Measurements from ENCODE around the gene ZBTB20.
"Not testable (repeated sequence)": the region's sequence is repeated elsewhere in the genome, so short reads cannot be mapped to it uniquely, and the experiment has no call there.

The ZBTB20 gene

GRCh38 chr3:114827495-114827894 lies 319.6 kb downstream of the ZBTB20 start:
- Histone ChIP-seq H3K36me3 (ENCODE audit: control insufficient read depth in 4 of 4, insufficient read depth in 4 of 4, low read length in 3 of 4) (no peaks in the 10 kb centered on the region), H3K4me3 (ENCODE audit: control insufficient read depth in 1 of 7, extremely low read depth in 1 of 7, insufficient read depth in 4 of 7, low read depth in 2 of 7, low read length in 6 of 7) (no peak overlapping the region), H3K9me3 (ENCODE audit: control extremely low read depth in 1 of 5, control insufficient read depth in 4 of 5, insufficient read depth in 2 of 5, low read depth in 1 of 5, low read length in 4 of 5) (no peaks in the 10 kb centered on the region), H3K4me1 (ENCODE audit: control extremely low read depth in 1 of 4, control insufficient read depth in 4 of 4, insufficient read depth in 4 of 4, low read length in 3 of 4) (peaks cover 0 to 6% (median 0%) of the 10 kb centered on the region in 4 experiments), H3K27ac (ENCODE audit: insufficient read depth in 1 of 2, low read depth in 1 of 2, low read length in 2 of 2, poor library complexity in 1 of 2, severe bottlenecking in 2 of 2) (no peak overlapping the region), H3K27me3 (replicated peaks in 2 of 5; ENCODE audit: control insufficient read depth in 4 of 5, insufficient read depth in 5 of 5, low read length in 4 of 5) (no peaks in the 10 kb centered on the region)
- 100% methylated on average over 1 of the region's 1 CpG for WGBS (ENCODE audit: insufficient coverage)
- ChIA-PET CTCF (interaction anchor here (0.7 to 2.2 kb wide), 19 partner anchors 13 to 964 kb away, joined by 3 to 15 read pairs (median 4); no protein-coding TSS in a partner anchor), POLR2A (interaction anchor here (0.6 kb wide), 1 partner anchor 272 kb away, joined by 3 read pairs; no protein-coding TSS in a partner anchor)
- peak; percentile 86 to 89 (median 88) for DNase-seq

GRCh38 chr3:114824014-114824413 lies 323.1 kb downstream of the ZBTB20 start:
- Histone ChIP-seq H3K9me3 (ENCODE audit: control extremely low read depth in 1 of 5, control insufficient read depth in 4 of 5, insufficient read depth in 2 of 5, low read depth in 1 of 5, low read length in 4 of 5) (no peaks in the 10 kb centered on the region), H3K27ac (ENCODE audit: insufficient read depth in 1 of 2, low read depth in 1 of 2, low read length in 2 of 2, poor library complexity in 1 of 2, severe bottlenecking in 2 of 2) (no peak overlapping the region), H3K4me1 (ENCODE audit: control extremely low read depth in 1 of 4, control insufficient read depth in 4 of 4, insufficient read depth in 4 of 4, low read length in 3 of 4) (peaks cover 0 to 6% (median 0%) of the 10 kb centered on the region in 4 experiments), H3K36me3 (ENCODE audit: control insufficient read depth in 4 of 4, insufficient read depth in 4 of 4, low read length in 3 of 4) (peaks cover 0 to 4% (median 1%) of the 10 kb centered on the region in 4 experiments), H3K4me3 (ENCODE audit: control insufficient read depth in 1 of 7, extremely low read depth in 1 of 7, insufficient read depth in 4 of 7, low read depth in 2 of 7, low read length in 6 of 7) (no peak overlapping the region), H3K27me3 (replicated peaks in 2 of 5; ENCODE audit: control insufficient read depth in 4 of 5, insufficient read depth in 5 of 5, low read length in 4 of 5) (no peaks in the 10 kb centered on the region)
- no peak for DNase-seq
- CTCF ChIA-PET, result interaction anchor here (0.5 to 2.3 kb wide), 10 partner anchors 11 to 995 kb away, joined by 3 to 9 read pairs (median 3); no protein-coding TSS in a partner anchor
- POLR2A ChIA-PET, result no interaction called here
- no CpG with 5 or more reads among the region's 1 CpG for WGBS (ENCODE audit: insufficient coverage)

DNA sequence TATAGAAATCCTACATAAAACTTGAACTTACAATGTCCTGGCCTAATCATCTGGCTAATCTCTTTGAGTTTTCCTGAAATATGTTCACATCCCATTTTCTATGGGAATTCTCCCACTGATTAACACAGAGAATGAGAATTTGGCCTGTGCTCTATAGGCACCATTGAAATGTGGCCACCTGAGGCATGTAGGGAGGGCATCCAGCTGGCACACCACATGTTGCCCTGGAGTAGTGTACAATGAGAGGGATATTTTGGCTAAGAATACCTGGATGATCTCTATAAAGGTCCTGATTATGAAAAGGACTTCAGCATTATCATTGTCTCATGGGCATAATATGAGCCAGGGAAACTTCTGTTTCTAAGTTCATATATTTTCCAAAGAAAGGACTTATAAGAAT lies 324.0 kb downstream of the ZBTB20 start:
- no peaks in the 10 kb centered on the region for H3K27me3 ChIP-seq (replicated peaks in 2 of 5; ENCODE audit: control insufficient read depth in 4 of 5, insufficient read depth in 5 of 5, low read length in 4 of 5)
- no peak overlapping the region for H3K27ac ChIP-seq (ENCODE audit: insufficient read depth in 1 of 2, low read depth in 1 of 2, low read length in 2 of 2, poor library complexity in 1 of 2, severe bottlenecking in 2 of 2)
- no peaks in the 10 kb centered on the region for H3K9me3 ChIP-seq (ENCODE audit: control extremely low read depth in 1 of 5, control insufficient read depth in 4 of 5, insufficient read depth in 2 of 5, low read depth in 1 of 5, low read length in 4 of 5)
- POLR2A ChIA-PET, result no interaction called here
- DNase-seq, result no peak
- CTCF ChIA-PET, result interaction anchor here (1.3 kb wide), 1 partner anchor 344 kb away, joined by 4 read pairs; no protein-coding TSS in a partner anchor
- H3K4me3 ChIP-seq (ENCODE audit: control insufficient read depth in 1 of 7, extremely low read depth in 1 of 7, insufficient read depth in 4 of 7, low read depth in 2 of 7, low read length in 6 of 7), result no peak overlapping the region
- H3K4me1 ChIP-seq (ENCODE audit: control extremely low read depth in 1 of 4, control insufficient read depth in 4 of 4, insufficient read depth in 4 of 4, low read length in 3 of 4), result no peaks in the 10 kb centered on the region
- H3K36me3 ChIP-seq (ENCODE audit: control insufficient read depth in 4 of 4, insufficient read depth in 4 of 4, low read length in 3 of 4), result peaks cover 0 to 4% (median 1%) of the 10 kb centered on the region in 4 experiments

DNA sequence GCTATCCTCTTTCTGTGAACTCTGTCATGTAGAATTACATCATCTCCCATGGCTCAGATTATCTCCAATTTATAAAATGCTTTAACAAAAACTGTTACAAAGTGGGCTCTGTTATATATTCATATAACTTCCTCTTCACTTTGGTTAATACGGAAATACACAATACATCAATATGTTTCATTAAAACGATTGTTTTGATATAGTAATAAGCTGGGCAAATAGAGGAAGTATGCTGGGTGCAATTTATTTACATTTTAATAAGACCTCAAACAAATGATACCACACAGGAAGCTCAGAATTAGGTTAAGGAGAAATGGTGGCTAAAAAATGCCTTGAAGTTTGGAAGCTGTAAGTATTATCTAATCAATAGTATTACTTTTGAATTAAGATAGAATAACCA lies 331.0 kb downstream of the ZBTB20 start:
- Histone ChIP-seq H3K4me3 (ENCODE audit: control insufficient read depth in 1 of 7, extremely low read depth in 1 of 7, insufficient read depth in 4 of 7, low read depth in 2 of 7, low read length in 6 of 7) (no peak overlapping the region), H3K27ac (ENCODE audit: insufficient read depth in 1 of 2, low read depth in 1 of 2, low read length in 2 of 2, poor library complexity in 1 of 2, severe bottlenecking in 2 of 2) (no peak overlapping the region), H3K27me3 (replicated peaks in 2 of 5; ENCODE audit: control insufficient read depth in 4 of 5, insufficient read depth in 5 of 5, low read length in 4 of 5) (no peaks in the 10 kb centered on the region), H3K4me1 (ENCODE audit: control extremely low read depth in 1 of 4, control insufficient read depth in 4 of 4, insufficient read depth in 4 of 4, low read length in 3 of 4) (peaks cover 0 to 10% (median 0%) of the 10 kb centered on the region in 4 experiments), H3K9me3 (ENCODE audit: control extremely low read depth in 1 of 5, control insufficient read depth in 4 of 5, insufficient read depth in 2 of 5, low read depth in 1 of 5, low read length in 4 of 5) (no peaks in the 10 kb centered on the region), H3K36me3 (ENCODE audit: control insufficient read depth in 4 of 4, insufficient read depth in 4 of 4, low read length in 3 of 4) (peaks cover 0 to 3% (median under 1%) of the 10 kb centered on the region in 4 experiments)
- WGBS (ENCODE audit: insufficient coverage), result no CpG with 5 or more reads among the region's 2 CpGs
- POLR2A ChIA-PET, result no interaction called here
- DNase-seq, result peak; percentile 3 to 55 (median 30)
- CTCF ChIA-PET, result interaction anchor here (1.1 to 1.2 kb wide), 2 partner anchors 10 to 39 kb away, joined by 3 to 4 read pairs; no protein-coding TSS in a partner anchor

GRCh38 chr3:114812541-114813238 lies 334.4 kb downstream of the ZBTB20 start:
- DNase-seq; POLR2A ChIA-PET; H3K27ac ChIP-seq (ENCODE audit: insufficient read depth in 1 of 2, low read depth in 1 of 2, low read length in 2 of 2, poor library complexity in 1 of 2, severe bottlenecking in 2 of 2); H3K4me1 ChIP-seq (ENCODE audit: control extremely low read depth in 1 of 4, control insufficient read depth in 4 of 4, insufficient read depth in 4 of 4, low read length in 3 of 4); H3K4me3 ChIP-seq (ENCODE audit: control insufficient read depth in 1 of 7, extremely low read depth in 1 of 7, insufficient read depth in 4 of 7, low read depth in 2 of 7, low read length in 6 of 7); H3K27me3 ChIP-seq (replicated peaks in 2 of 5; ENCODE audit: control insufficient read depth in 4 of 5, insufficient read depth in 5 of 5, low read length in 4 of 5): not testable (repeated sequence)
- 92% methylated on average over 20 of the region's 49 CpGs for WGBS (ENCODE audit: insufficient coverage)
- Histone ChIP-seq H3K36me3 (ENCODE audit: control insufficient read depth in 4 of 4, insufficient read depth in 4 of 4, low read length in 3 of 4) (peaks cover 0 to 14% (median 5%) of the 10 kb centered on the region in 4 experiments), H3K9me3 (ENCODE audit: control extremely low read depth in 1 of 5, control insufficient read depth in 4 of 5, insufficient read depth in 2 of 5, low read depth in 1 of 5, low read length in 4 of 5) (peaks cover 0 to 11% (median 0%) of the 10 kb centered on the region in 5 experiments)
- CTCF ChIA-PET, result interaction anchor here (0.6 kb wide), 1 partner anchor 308 kb away, joined by 3 read pairs; no protein-coding TSS in a partner anchor

DNA sequence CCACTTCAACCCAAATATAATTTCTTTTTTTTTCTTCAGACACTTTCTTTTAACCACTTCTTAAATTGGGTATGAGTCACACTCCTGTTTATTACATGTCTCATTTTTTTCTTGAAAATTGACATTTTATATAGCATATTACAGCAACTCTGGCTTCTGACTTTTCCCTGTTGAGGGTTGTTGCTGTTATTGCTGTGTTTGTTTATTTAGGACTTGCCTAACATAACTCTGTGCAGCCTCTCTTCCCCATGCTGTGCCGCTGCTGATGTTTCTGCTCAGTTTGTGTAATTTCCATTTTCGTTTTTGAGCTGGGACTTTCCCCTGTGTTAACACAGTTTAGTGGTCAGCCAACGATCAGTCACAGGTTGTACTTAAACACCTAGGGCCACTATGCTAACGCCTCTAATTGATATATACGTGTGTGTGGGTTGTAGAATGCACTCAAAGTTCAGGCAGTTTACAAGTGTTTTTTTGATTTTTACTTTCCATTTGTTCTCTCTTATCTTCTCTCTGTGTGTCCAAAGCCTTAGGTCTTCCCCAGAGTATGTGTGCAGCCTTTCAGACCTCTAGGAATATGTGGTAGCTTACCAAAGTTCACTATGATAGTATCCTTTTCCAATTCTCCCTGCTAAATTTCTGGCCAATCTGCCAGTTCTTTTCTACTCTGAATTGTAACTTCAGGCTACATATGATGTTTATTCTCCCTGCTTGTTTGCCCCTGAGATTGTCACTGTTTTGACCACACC lies 337.2 kb downstream of the ZBTB20 start:
- Histone ChIP-seq H3K4me1 (ENCODE audit: control extremely low read depth in 1 of 4, control insufficient read depth in 4 of 4, insufficient read depth in 4 of 4, low read length in 3 of 4) (no peaks in the 10 kb centered on the region), H3K36me3 (ENCODE audit: control insufficient read depth in 4 of 4, insufficient read depth in 4 of 4, low read length in 3 of 4) (peaks cover 0 to 14% (median 5%) of the 10 kb centered on the region in 4 experiments), H3K27ac (ENCODE audit: insufficient read depth in 1 of 2, low read depth in 1 of 2, low read length in 2 of 2, poor library complexity in 1 of 2, severe bottlenecking in 2 of 2) (no peak overlapping the region), H3K27me3 (replicated peaks in 2 of 5; ENCODE audit: control insufficient read depth in 4 of 5, insufficient read depth in 5 of 5, low read length in 4 of 5) (no peaks in the 10 kb centered on the region), H3K9me3 (ENCODE audit: control extremely low read depth in 1 of 5, control insufficient read depth in 4 of 5, insufficient read depth in 2 of 5, low read depth in 1 of 5, low read length in 4 of 5) (peaks cover 0 to 11% (median 0%) of the 10 kb centered on the region in 5 experiments), H3K4me3 (ENCODE audit: control insufficient read depth in 1 of 7, extremely low read depth in 1 of 7, insufficient read depth in 4 of 7, low read depth in 2 of 7, low read length in 6 of 7) (no peak overlapping the region)
- 90% methylated on average over 3 of the region's 5 CpGs for WGBS (ENCODE audit: insufficient coverage)
- POLR2A ChIA-PET, result no interaction called here
- CTCF ChIA-PET, result no interaction called here
- no peak for DNase-seq

GRCh38 chr3:114804099-114804498 lies 343.0 kb downstream of the ZBTB20 start:
- DNase-seq, result peak in 1 of 3 donors; percentile 12
- Histone ChIP-seq H3K4me3 (ENCODE audit: control insufficient read depth in 1 of 7, extremely low read depth in 1 of 7, insufficient read depth in 4 of 7, low read depth in 2 of 7, low read length in 6 of 7) (no peak overlapping the region), H3K27ac (ENCODE audit: insufficient read depth in 1 of 2, low read depth in 1 of 2, low read length in 2 of 2, poor library complexity in 1 of 2, severe bottlenecking in 2 of 2) (no peak overlapping the region), H3K4me1 (ENCODE audit: control extremely low read depth in 1 of 4, control insufficient read depth in 4 of 4, insufficient read depth in 4 of 4, low read length in 3 of 4) (peaks cover 0 to 3% (median 0%) of the 10 kb centered on the region in 4 experiments), H3K36me3 (ENCODE audit: control insufficient read depth in 4 of 4, insufficient read depth in 4 of 4, low read length in 3 of 4) (peaks cover 0 to 11% (median 6%) of the 10 kb centered on the region in 4 experiments), H3K9me3 (ENCODE audit: control extremely low read depth in 1 of 5, control insufficient read depth in 4 of 5, insufficient read depth in 2 of 5, low read depth in 1 of 5, low read length in 4 of 5) (peaks cover 0 to 10% (median 0%) of the 10 kb centered on the region in 5 experiments), H3K27me3 (replicated peaks in 2 of 5; ENCODE audit: control insufficient read depth in 4 of 5, insufficient read depth in 5 of 5, low read length in 4 of 5) (no peaks in the 10 kb centered on the region)
- CTCF ChIA-PET, result no interaction called here
- 60% methylated on average over 1 of the region's 1 CpG for WGBS (ENCODE audit: insufficient coverage)
- POLR2A ChIA-PET, result no interaction called here

Measured in common myeloid progenitor, CD34-positive (primary cell).